Activated CD8-positive, alpha-beta memory T cell treated with anti-CD3 and anti-CD28 coated beads for 24 hours (primary cell): ENCODE results near the gene NUBP2.

Experiments used
- DNase-seq: peaks from one replicate; pipeline ENCODE4 v3.0.0-alpha.2; 2020

NUBP2 gene

GRCh38 chr16:1772908-1773702, 9.7 kb upstream of the NUBP2 start, which contains the start of gene MRPS34:
TSS of gene MRPS34 (minus strand) at chr16:1773134. CDS start at chr16:1773119, 15 bp downstream.
- DNase-seq: peak; percentile 92

- no peak for DNase-seq
These were observed 8.9 kb upstream of the NUBP2 start for GRCh38 chr16:1773703-1774447.

- no peak for DNase-seq
These were observed 8.3 kb upstream of the NUBP2 start for GRCh38 chr16:1774448-1774780.

- no peak for DNase-seq
These were observed 7.5 kb upstream of the NUBP2 start for GRCh38 chr16:1775006-1775845.

GRCh38 chr16:1775846-1776671, 6.7 kb upstream of the NUBP2 start:
- no peak for DNase-seq

GRCh38 chr16:1776672-1776955, 6.1 kb upstream of the NUBP2 start:
- DNase-seq: no peak

GRCh38 chr16:1776991-1777374, 5.8 kb upstream of the NUBP2 start:
- no peak for DNase-seq

GRCh38 chr16:1777375-1778199, 5.2 kb upstream of the NUBP2 start:
- DNase-seq: no peak

GRCh38 chr16:1778200-1779179, 4.3 kb upstream of the NUBP2 start:
- no peak for DNase-seq

- no peak for DNase-seq
These were observed 3.5 kb upstream of the NUBP2 start for GRCh38 chr16:1779234-1779701.

GRCh38 chr16:1779741-1780676, 2.8 kb upstream of the NUBP2 start:
- DNase-seq: no peak

GRCh38 chr16:1780677-1781072, 2.1 kb upstream of the NUBP2 start:
- DNase-seq: no peak

- no peak for DNase-seq
These were observed 1.5 kb upstream of the NUBP2 start for GRCh38 chr16:1781254-1781653.

- no peak for DNase-seq
These were observed 877 bp upstream of the NUBP2 start for GRCh38 chr16:1781758-1782407.

- peak; percentile 48 for DNase-seq
These were observed 2.5 kb downstream of the NUBP2 start for GRCh38 chr16:1784977-1785845.

- peak; percentile 49 for DNase-seq
These were observed 3.0 kb downstream of the NUBP2 start for GRCh38 chr16:1785846-1786170.

GRCh38 chr16:1786242-1787055, 3.7 kb downstream of the NUBP2 start:
- DNase-seq: peak; percentile 52
